MV-4-11 (cell line): ENCODE measurements around the gene PHACTR3.
A peak's percentile ranks its signal among the peaks of the same experiment; 100 is the strongest.

Source experiments
- DNase-seq: peaks from one replicate; lab custom pipeline; 2025; lab: John Stamatoyannopoulos, UW

PHACTR3 gene

GRCh38 chr20:59777331-59777725, 173.0 kb downstream of the PHACTR3 start:
- DNase-seq = no peak

DNA sequence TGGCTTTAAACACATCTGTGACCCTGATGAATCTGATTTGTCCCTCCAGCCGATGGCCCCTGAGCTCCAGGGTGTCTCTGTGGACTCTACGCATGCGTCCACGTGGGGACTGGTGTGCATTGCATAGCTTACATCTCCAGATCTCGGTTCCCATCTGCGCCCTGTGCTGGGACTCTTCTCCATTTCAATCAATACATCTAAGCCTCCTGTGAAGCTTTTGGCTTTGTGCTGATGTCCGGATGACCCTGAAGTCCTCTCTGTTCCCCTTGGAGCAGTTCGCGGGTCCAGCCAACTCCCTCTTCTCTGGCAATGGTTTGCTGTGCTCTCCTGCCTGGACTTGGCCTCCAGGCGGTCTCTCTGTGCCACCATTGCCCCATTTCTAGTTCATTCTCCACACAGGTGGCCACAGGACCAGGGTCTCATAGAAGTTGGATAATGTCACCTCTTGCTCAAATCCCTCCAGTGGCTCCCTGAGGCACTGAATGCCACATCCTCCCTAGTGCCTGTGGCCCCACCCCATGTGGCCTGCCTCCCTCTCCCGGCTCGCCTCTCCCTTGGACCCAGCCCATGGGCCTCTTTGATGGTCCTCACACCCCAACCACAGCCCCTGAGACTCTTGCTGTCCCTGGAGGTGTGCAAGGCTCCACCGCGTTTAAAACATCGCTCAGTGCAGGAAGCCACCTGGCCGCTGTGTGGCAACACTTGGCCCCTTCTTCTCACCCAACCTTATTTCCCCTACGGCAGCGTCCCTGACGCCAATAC, 173.7 kb downstream of the PHACTR3 start:
- no peak for DNase-seq

- no peak for DNase-seq
Observed at GRCh38 chr20:59778615-59779200, 174.4 kb downstream of the PHACTR3 start.

- no peak for DNase-seq
Observed at GRCh38 chr20:59779656-59780380, 175.5 kb downstream of the PHACTR3 start.

- DNase-seq = peak; percentile 9
Observed at GRCh38 chr20:59780494-59781185, 176.3 kb downstream of the PHACTR3 start.

DNA sequence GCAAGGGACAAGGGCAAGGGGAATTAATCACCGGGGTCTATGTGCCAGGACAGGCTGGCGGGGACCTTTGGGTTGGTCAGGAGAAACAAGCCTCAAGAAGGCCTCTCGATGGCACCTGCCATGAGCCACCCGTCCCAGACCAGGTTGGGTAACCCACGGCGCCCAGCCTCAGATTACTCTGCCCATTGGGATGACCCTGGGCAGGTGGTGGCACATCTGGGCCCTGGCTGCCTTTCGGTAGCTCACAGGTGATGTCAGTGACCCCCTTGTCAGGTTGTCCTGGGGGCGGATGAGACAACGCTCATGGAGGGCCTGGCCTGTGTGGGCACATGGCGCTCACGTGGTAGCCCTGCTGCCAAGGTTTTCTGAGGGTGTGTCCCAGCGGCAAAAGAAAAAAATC, 176.9 kb downstream of the PHACTR3 start:
- no peak for DNase-seq

GRCh38 chr20:59782986-59783640, 178.8 kb downstream of the PHACTR3 start:
- peak; percentile 41 for DNase-seq

GRCh38 chr20:59783641-59784010, 179.3 kb downstream of the PHACTR3 start:
- DNase-seq = no peak

DNA sequence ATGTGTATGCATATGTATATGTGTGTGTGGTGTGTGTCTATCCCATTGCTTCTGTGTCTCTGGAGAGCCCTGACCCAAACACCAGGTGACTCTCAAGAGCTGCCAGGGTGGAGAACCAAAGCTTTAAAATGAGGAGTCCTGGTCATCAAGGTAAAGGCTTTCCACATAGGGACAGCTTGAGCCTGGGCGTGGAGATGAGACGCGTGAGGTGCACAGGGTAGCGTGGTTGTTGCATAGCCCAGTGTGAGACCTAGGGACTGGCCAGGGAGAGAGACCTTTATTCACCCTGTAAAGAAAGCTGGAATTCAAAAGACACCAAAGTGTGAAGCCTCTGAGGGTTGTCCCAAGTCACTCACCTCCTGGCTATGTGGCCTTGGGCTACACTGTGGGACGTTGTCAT, 180.0 kb downstream of the PHACTR3 start:
- DNase-seq = no peak

DNA sequence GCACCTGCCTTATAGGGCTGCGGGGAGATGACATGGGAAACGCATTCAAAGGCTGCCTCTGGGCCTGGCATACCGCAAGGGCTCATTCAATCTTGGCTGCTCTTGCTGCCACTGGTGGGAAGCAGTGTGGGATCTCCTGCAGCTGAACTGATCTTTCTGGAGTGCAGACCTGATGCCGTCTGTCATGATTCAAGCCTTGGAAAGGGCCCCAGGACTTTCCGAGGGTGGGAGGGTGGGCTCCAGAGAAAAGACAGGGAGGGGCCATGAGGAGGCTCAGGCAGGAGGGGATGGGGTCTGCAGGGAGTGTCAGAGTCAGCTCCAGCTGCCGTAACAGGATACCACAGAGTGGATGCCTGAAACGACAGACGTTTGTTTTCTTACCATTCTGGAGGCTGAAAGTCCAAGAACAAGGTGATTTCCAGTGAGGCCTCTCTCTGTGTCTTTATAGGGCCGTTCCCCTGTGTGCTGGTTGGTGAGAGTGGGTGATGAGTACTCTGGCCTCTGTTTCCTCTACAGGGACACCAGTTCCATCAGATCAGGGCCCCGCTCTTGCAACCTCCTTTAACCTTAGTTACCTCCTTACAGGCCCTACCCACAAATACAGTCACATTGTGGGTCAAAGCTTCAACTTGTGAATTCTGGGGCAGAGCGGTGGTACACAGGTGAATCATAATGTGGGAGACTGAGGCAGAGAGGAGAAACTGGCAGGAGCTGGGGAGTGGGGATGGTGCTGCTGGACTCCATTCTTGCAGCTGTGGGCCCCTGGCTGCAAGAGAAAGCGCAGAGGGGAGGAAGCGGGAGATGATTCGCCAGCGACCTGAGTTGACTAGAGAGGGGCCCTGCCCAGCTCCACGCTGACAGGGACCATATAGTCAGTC, 180.7 kb downstream of the PHACTR3 start:
- DNase-seq = no peak

DNA sequence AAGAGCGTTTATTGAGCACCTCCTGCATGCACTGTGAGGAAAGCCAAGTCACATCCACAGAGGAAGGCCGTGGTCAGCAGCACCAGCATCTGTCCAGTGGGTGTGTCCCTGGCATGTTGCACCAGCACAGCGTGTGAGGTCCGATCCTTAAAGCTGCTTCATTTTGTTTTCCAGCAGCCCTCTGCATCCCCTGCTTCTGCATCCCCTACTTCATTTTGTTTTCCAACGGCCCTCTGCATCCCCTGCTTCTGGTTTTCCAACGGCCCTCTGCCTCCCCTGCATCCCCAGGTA, 181.3 kb downstream of the PHACTR3 start:
- no peak for DNase-seq

DNA sequence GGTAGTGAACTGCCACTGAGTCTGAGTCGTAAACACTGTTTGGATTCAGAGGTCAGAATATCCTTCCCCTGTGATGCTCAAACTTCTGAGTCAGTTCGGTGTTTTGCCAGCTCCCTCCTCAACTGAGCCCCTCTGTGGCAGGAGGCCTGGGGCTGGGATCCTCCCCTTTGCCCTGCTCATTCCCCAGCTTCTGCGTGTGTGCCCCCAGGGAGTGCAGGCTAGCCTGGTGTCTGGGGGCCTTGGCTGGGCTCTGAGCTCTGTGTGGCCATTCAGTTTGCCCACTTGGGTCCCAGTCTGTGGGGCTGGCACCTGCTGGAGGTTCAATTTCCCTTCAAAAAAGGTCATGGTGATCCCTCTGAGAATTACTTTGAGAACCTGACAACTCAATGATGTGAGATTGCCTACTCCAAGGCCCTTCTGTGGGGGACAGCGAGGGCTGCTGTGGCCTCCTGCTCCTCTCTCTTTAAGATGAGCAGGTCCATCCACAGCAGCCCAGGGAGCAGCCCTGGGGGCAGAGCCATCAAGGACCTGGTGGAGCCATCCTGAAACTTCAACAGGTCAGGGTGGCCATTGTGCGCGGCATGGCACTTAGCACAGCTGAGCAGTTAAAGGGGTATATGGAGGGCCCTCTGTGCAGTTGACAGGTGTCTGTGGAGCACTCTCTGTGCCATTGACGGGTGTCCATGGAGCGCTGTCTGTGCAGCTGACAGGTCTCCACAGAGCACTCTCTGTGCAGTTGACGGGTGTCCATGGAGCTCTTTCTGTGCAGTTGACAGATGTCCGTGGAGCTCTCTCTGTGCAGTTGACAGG, 181.9 kb downstream of the PHACTR3 start:
- DNase-seq = no peak

GRCh38 chr20:59786801-59787537, 182.6 kb downstream of the PHACTR3 start:
- peak; percentile 59 for DNase-seq

DNA sequence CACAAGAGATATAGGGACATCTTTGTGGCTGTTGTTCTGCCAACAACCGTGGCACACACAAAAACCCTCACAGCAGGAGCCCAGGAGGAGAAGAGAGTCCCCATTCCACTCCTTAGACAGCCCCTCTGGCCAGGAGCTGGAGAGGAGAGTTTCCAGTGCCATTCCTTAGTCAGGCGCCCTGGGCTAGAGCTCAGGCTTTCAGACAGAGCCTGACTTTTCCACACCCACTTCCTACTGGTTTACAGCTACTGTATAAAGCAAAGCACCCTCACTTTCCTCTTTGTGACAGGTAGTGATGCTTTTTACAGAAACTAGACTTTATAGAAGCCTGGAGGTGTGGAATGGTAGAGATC, 183.2 kb downstream of the PHACTR3 start:
- DNase-seq = no peak

DNA sequence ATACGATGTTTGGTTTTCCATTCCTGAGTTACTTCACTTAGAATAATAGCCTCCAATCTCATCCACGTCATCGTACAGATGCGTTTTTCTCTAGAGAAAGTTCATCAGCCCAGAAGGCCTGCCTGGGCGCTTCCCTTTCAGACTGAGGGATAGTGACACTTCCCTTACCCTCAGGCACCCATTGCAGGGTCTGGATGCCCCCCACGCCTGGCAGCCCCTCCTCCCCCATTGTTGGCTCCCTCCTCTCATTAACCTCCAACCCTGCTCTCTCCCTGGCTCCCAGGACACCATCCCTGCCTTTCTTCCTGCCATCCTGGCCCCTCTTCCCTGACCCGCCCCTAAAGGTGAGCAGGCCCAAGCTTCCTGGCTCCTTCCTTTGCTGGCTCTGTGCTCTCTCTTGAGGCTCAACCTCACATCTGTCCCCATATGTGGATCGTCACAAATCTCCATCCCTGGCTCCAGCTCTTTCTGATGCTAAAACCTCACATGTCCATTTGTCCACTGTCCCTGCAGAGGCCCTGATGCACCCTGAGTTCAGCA, 183.9 kb downstream of the PHACTR3 start:
- no peak for DNase-seq

DNA sequence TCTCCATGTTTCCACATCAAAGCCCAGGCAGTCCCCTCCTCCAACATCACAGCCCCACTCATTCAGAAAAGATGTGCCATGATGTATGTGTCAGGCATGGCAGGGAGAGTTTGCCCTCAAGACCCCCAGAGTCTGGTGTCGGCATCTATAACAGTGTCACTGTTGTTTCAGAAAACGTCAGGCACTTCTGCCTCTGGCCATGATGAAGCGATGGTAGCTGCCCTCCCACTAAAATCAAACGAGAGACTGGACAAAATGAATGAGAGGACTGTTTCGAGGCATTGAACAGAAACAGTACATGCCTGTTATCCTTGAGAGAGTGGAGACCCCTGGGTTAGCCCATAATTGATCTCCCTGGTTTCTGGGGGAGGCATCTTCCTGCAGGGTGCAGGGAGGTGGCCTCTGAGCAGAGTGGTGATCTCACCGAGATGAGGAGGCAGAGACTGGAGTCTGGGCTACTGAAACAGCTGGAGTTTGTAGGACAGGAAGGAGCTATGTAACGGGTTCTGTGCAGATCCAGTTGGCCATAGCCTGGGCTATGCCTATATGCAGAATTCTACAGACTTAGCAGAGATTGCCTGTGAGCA, 184.6 kb downstream of the PHACTR3 start:
- DNase-seq = no peak

- DNase-seq = no peak
Observed at GRCh38 chr20:59789686-59790085, 185.3 kb downstream of the PHACTR3 start.

DNA sequence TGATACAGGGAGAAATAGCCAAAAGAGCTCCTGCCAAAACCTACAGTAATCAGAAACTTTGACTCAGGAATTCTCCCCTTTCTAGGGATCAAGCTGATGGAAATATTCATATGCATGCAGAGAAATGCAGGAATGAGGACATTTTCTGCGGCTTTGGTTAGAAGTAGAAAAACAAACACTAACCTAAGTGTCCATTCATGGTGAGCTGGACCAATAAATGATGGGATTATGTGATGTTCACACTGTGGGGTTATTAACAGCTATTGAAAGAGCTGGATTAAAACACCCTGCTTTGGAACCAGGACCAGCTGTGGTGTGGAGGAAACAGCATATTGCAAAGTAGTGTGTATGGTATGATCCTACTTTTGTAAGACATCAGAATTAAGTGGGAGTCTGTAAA, 186.0 kb downstream of the PHACTR3 start:
- no peak for DNase-seq

DNA sequence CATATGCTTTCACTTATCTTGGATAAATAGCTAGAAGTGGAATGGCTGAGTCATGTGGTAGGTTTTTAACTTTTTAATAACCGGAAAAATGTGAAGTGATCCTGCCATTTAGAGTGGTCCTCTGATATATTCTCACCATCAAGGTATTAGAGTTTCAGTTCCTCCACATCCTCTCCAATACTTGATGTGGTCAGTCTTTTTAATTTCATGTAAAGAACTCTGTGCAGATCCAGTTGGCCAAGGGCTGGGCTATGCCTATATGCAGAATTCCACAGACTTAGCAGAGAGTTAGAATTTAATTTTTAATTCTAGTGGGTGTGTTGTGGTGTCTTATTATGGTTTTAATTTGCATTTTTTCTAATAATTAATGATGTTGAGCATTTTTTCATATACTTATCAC, 188.0 kb downstream of the PHACTR3 start:
- DNase-seq = no peak
